PFSK-1 (cell line): ENCODE results near the gene FSTL1.

Source experiments
- FOXP2 ChIP-seq: optimal IDR thresholded peaks from 2 replicates; pipeline ENCODE3; 2011; ENCODE audit warnings: borderline replicate concordance, control low read depth, inconsistent platforms; ENCODE audit not compliant: insufficient read depth; ENCODE audit errors: extremely low read length, extremely low read depth
- POLR2AphosphoS5 ChIP-seq: IDR thresholded peaks from 2 replicates; pipeline ENCODE4 v1.6.1; 2012; ENCODE audit warnings: low read depth, mild to moderate bottlenecking, control low read depth, low read length, moderate library complexity
- REST ChIP-seq, 2 experiments: IDR thresholded peaks; 2 replicates each; pipeline versions ENCODE4 v1.6.1 to v1.8.0; 2011 to 2012; ENCODE audit warnings: low read depth in 2 of 2, low read length in 2 of 2, control low read depth in 1 of 2, inconsistent platforms in 1 of 2, mild to moderate bottlenecking in 1 of 2, moderate library complexity in 1 of 2; ENCODE audit not compliant: insufficient read depth in 1 of 2
- SIN3A ChIP-seq: IDR thresholded peaks from 2 replicates; pipeline ENCODE4 v1.6.1; 2012; ENCODE audit warnings: mild to moderate bottlenecking, low read length, moderate library complexity, borderline replicate concordance; ENCODE audit not compliant: insufficient read depth
- TAF1 ChIP-seq: IDR thresholded peaks from 2 replicates; pipeline ENCODE4 v1.6.1; 2012; ENCODE audit warnings: low read length, control low read depth, borderline replicate concordance; ENCODE audit not compliant: insufficient read depth

FSTL1 gene

GRCh38 chr3:120393761-120394160 is 57.0 kb downstream of the FSTL1 start:
- TF ChIP-seq REST (IDR thresholded peaks at IDR 0.05; ENCODE audit: insufficient read depth in 1 of 2, low read depth in 2 of 2, low read length in 2 of 2) (no peak), POLR2AphosphoS5 (no peak), TAF1 (no peak), SIN3A (no peak), FOXP2 (no peak)

GRCh38 chr3:120393243-120393642 is 57.5 kb downstream of the FSTL1 start:
- no peak for TF ChIP-seq TAF1
- no peak for TF ChIP-seq REST (IDR thresholded peaks at IDR 0.05; ENCODE audit: insufficient read depth in 1 of 2, low read depth in 2 of 2, low read length in 2 of 2)
- TF ChIP-seq FOXP2, result no peak

GRCh38 chr3:120382941-120383447 is 67.8 kb downstream of the FSTL1 start:
- no peak for TF ChIP-seq REST (IDR thresholded peaks at IDR 0.05; ENCODE audit: insufficient read depth in 1 of 2, low read depth in 2 of 2, low read length in 2 of 2)

- TF ChIP-seq POLR2AphosphoS5 (no peak), SIN3A (no peak), REST (IDR thresholded peaks at IDR 0.05; ENCODE audit: insufficient read depth in 1 of 2, low read depth in 2 of 2, low read length in 2 of 2) (no peak), FOXP2 (no peak)
Observed at GRCh38 chr3:120381503-120381902, 69.3 kb downstream of the FSTL1 start.

- TF ChIP-seq TAF1, result no peak
Observed at GRCh38 chr3:120370463-120370862, 80.3 kb downstream of the FSTL1 start.

- TF ChIP-seq TAF1 (no peak), POLR2AphosphoS5 (no peak), SIN3A (no peak), FOXP2 (no peak), REST (IDR thresholded peaks at IDR 0.05; ENCODE audit: insufficient read depth in 1 of 2, low read depth in 2 of 2, low read length in 2 of 2) (no peak)
Observed at GRCh38 chr3:120369037-120369467, 81.7 kb downstream of the FSTL1 start.
